Glutamatergic neuron (in vitro differentiated cells): Measurements from ENCODE around the gene FOXE3. TPM values are rescaled to one million over a fixed set of nuclear protein-coding genes. Genes with fewer than 3 reads are reported as not detected.

Experiments used
- DNase-seq: peaks from one replicate; pipeline ENCODE4 v3.0.0; 2022
- H3K27ac Mint-ChIP-seq: one replicate; pipeline ENCODE4 v1.8.0; 2020; ENCODE audit warnings: mild to moderate bottlenecking, mixed read lengths, inconsistent platforms; ENCODE audit not compliant: unreplicated experiment
- H3K27me3 Mint-ChIP-seq: one replicate; pipeline ENCODE4 v1.8.0; 2020; ENCODE audit warnings: mild to moderate bottlenecking, moderate library complexity, mixed read lengths, inconsistent platforms; ENCODE audit not compliant: unreplicated experiment
- H3K36me3 Mint-ChIP-seq: one replicate; pipeline ENCODE4 v1.8.0; 2020; ENCODE audit warnings: mild to moderate bottlenecking, mixed read lengths, inconsistent platforms; ENCODE audit not compliant: unreplicated experiment
- H3K4me1 Mint-ChIP-seq: one replicate; pipeline ENCODE4 v1.8.0; 2020; ENCODE audit warnings: mild to moderate bottlenecking, low read depth, mixed read lengths, inconsistent platforms; ENCODE audit not compliant: unreplicated experiment
- H3K4me3 Mint-ChIP-seq: one replicate; pipeline ENCODE4 v1.8.0; 2020; ENCODE audit warnings: mild to moderate bottlenecking, mixed read lengths, inconsistent platforms; ENCODE audit not compliant: unreplicated experiment
- H3K9me3 Mint-ChIP-seq: one replicate; pipeline ENCODE4 v1.8.0; 2020; ENCODE audit warnings: mild to moderate bottlenecking, moderate library complexity, mixed read lengths, inconsistent platforms; ENCODE audit not compliant: unreplicated experiment
- total RNA-seq: library from RNA; stranded (reverse); fragmentation: NEBNext Ultra II Directional; extraction: Animal tissue kit (Norgen Biotek cat#: 25700); gene quantifications from one replicate; pipeline ENCODE4 v1.2.1, GENCODE V29; 2021; ENCODE audit not compliant: unreplicated experiment
- TF ChIP-seq, protein P1 (sequence below): fragments of 200-600 bp; sonication (generic); IDR thresholded peaks from one replicate; pipeline ENCODE4 v1.5.0; 2021; ENCODE audit not compliant: partially characterized antibody, unreplicated experiment

The FOXE3 gene
- total RNA-seq, 1 donor from 2014 or later, result not detected

DNA sequence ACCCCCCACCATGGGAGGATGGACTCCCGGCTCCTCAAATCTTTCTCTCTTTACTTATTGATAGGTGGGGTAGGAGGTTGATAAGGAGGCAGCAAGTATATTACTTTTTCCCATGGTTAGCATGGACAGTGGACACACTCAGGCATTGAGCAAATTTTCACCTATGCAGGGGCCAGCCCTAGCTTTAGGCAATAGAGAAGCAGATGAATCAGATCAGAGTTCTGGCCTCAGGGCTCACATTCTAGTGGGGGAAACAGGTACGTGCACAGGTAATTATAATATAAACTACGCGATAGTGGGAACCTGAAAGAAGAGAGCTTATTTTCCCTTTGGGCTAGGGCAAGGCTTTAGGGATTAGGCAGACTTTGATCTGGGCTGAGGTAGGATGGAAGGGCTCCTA is 13.5 kb upstream of the FOXE3 start:
- no peak for DNase-seq
- Mint-ChIP-seq H3K27me3 (peaks cover 3% of the 10 kb centered on the region), H3K9me3 (no peaks in the 10 kb centered on the region), H3K36me3 (no peaks in the 10 kb centered on the region), H3K4me3 (no peak overlapping the region), H3K27ac (no peak overlapping the region), H3K4me1 (no peaks in the 10 kb centered on the region)
- TF ChIP-seq, protein P1, sequence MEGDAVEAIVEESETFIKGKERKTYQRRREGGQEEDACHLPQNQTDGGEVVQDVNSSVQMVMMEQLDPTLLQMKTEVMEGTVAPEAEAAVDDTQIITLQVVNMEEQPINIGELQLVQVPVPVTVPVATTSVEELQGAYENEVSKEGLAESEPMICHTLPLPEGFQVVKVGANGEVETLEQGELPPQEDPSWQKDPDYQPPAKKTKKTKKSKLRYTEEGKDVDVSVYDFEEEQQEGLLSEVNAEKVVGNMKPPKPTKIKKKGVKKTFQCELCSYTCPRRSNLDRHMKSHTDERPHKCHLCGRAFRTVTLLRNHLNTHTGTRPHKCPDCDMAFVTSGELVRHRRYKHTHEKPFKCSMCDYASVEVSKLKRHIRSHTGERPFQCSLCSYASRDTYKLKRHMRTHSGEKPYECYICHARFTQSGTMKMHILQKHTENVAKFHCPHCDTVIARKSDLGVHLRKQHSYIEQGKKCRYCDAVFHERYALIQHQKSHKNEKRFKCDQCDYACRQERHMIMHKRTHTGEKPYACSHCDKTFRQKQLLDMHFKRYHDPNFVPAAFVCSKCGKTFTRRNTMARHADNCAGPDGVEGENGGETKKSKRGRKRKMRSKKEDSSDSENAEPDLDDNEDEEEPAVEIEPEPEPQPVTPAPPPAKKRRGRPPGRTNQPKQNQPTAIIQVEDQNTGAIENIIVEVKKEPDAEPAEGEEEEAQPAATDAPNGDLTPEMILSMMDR, result no peak

DNA sequence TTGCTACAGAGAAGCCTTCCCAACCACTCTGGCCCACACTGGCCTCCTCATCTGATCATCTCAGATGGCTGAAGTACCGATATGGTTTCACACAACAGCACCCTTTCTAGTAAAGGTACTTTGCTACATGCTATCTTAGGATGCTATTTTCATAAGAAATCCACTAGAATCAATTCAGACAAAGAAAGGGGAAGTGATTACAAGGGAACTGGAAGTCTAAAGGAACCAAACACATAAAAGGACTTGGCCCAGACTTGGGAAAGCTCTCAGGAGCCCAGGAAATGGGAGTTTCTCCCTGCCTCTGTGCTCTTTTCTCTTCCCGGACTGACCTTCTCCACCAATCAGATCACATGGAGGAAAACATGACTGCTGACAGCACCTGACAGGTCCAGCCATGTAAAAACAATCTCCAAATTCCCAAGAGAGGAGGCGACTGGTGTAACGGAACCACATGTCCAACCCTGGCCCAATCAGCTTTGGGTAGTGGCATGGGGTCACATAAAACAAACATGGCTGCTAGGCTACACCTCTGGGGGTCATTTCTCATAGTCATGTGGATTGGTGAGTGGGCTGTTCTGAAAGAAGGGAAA is 12.7 kb upstream of the FOXE3 start:
- no peak for DNase-seq
- H3K27ac Mint-ChIP-seq, result no peak overlapping the region
- H3K36me3 Mint-ChIP-seq, result no peaks in the 10 kb centered on the region
- H3K27me3 Mint-ChIP-seq, result peaks cover 3% of the 10 kb centered on the region
- H3K4me3 Mint-ChIP-seq, result no peak overlapping the region
- TF ChIP-seq, protein P1, result no peak
- no peaks in the 10 kb centered on the region for H3K4me1 Mint-ChIP-seq
- H3K9me3 Mint-ChIP-seq, result no peaks in the 10 kb centered on the region

DNA sequence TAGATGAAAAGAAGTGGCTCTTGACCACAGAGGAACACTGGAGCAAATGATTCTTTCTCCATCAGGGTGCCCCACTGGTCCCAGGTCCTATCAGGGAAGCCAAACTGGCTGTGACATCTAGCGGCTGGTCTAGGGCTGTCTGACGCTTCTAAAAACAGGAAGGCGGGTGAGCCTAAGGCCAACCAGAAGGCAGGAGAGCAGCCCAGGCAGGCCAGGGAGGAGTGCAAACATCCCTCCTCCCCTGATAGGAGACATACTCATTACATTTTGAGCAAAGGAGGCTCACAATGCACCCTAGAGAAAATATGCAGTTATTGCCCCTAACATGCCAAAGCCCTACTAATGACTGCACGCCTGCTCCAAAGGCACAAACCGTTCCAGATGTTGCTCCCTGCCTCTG is 10.4 kb upstream of the FOXE3 start:
- Mint-ChIP-seq H3K36me3 (peaks cover under 1% of the 10 kb centered on the region), H3K27ac (no peak overlapping the region), H3K9me3 (no peaks in the 10 kb centered on the region), H3K4me3 (no peak overlapping the region), H3K4me1 (no peaks in the 10 kb centered on the region), H3K27me3 (peaks cover 10% of the 10 kb centered on the region)
- DNase-seq, result no peak
- TF ChIP-seq, protein P1, result no peak

DNA sequence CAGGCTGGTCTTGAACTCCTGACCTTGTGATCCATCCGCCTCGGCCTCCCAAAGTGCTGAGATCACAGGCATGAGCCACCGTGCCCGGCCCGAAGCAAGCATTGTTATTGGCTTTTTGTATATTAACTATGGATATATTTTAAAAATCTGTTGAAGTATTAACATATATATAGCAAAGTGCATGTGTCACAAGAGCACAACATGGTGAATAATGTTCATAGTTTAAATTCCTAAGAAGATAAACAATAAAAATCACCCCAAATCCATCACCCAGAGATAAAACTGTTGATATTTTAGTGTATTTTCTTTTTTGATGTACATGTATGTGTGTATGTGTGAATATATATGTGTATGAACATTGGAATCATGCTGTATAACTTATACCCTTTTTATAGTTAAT is 9.1 kb upstream of the FOXE3 start:
- peaks cover 6% of the 10 kb centered on the region for H3K36me3 Mint-ChIP-seq
- peaks cover 11% of the 10 kb centered on the region for H3K27me3 Mint-ChIP-seq
- H3K9me3 Mint-ChIP-seq, result no peaks in the 10 kb centered on the region
- H3K4me1 Mint-ChIP-seq, result no peaks in the 10 kb centered on the region
- no peak overlapping the region for H3K27ac Mint-ChIP-seq
- H3K4me3 Mint-ChIP-seq, result no peak overlapping the region
- no peak for DNase-seq
- TF ChIP-seq, protein P1, result no peak

DNA sequence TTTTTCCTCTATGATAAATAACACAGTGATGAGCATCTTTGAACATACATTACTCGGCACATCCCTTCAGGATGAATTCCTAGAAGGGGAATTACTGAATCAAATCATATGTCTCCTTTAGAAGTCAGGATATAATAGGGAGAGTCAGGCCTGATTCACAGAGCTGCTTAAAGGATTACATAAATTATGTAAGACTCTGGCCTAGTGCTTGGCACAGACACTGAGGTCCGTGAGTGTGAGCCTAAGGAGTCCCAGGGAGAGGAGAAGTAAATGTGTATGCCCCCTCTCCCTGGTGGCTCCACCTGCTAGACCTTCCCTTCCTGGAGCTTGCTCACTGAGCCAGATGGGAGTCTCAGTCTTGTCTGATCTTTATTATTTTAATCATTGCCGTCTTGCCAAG is 8.6 kb upstream of the FOXE3 start:
- no peaks in the 10 kb centered on the region for H3K9me3 Mint-ChIP-seq
- H3K27me3 Mint-ChIP-seq, result peaks cover 11% of the 10 kb centered on the region
- DNase-seq, result no peak
- no peak overlapping the region for H3K4me3 Mint-ChIP-seq
- no peak overlapping the region for H3K27ac Mint-ChIP-seq
- TF ChIP-seq, protein P1, result no peak
- peaks cover 6% of the 10 kb centered on the region for H3K36me3 Mint-ChIP-seq
- no peaks in the 10 kb centered on the region for H3K4me1 Mint-ChIP-seq
